ENCODE measurements around the gene TUBB4B. TPM values are rescaled to one million over a fixed set of nuclear protein-coding genes. Genes with fewer than 3 reads are reported as not detected.

TUBB4B gene
- total RNA-seq, 4 donors from 2014 or later, result 223 to 390 (median 348) TPM

DNA sequence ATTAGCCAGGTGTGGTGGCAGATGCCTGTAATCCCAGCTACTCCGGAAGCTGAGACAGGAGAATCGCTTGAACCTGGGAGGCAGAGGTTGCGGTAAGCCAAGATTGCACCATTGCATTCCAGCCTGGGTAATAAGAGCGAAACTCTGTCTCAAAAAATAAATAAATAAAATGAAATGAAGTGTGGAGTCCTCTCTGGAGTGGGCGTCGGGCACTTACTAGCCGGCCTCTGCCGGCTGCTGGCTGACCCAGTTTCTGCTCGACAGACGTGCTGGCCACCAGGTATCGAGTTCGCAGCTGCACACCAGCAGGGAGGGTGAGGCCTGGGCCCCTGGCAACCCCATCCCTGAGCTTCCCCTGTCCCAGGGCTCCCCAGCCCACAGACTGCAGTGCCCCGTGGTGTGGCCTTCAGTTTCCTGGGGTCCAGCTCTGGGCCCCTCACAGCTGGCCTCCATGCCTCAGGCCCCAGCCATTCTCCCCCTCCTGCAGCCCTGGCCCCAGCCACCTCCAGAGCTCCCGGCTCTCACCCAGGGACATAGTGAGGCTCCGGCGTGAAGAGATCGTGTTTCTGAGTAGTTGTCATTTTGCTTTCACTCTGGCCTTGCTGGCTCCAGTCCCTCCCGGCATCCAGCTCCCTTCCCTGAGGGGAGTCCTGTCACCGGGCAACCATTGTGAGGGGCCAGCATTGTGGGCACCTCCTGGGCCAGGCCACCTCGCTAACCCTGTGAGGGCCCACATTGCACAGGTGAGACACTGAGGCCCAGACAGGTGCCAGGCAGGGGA lies 6.2 kb downstream of the TUBB4B start:
- Histone ChIP-seq H3K4me3 (no peak overlapping the region), H3K4me1 (peaks cover 7 to 15% (median 12%) of the 10 kb centered on the region in 4 donors), H3K27ac (no peak overlapping the region), H3K36me3 (peaks cover 0 to 5% (median 0%) of the 10 kb centered on the region in 4 donors), H3K27me3 (no peaks in the 10 kb centered on the region), H3K9me3 (no peaks in the 10 kb centered on the region)
- DNase-seq, result no peak
- TF ChIP-seq POLR2A (IDR thresholded peaks at IDR 0.05) (no peak), POLR2AphosphoS5 (IDR thresholded peaks at IDR 0.05) (no peak), EP300 (IDR thresholded peaks at IDR 0.05; ENCODE audit: low read depth) (no peak)
- TF ChIP-seq, protein P1, sequence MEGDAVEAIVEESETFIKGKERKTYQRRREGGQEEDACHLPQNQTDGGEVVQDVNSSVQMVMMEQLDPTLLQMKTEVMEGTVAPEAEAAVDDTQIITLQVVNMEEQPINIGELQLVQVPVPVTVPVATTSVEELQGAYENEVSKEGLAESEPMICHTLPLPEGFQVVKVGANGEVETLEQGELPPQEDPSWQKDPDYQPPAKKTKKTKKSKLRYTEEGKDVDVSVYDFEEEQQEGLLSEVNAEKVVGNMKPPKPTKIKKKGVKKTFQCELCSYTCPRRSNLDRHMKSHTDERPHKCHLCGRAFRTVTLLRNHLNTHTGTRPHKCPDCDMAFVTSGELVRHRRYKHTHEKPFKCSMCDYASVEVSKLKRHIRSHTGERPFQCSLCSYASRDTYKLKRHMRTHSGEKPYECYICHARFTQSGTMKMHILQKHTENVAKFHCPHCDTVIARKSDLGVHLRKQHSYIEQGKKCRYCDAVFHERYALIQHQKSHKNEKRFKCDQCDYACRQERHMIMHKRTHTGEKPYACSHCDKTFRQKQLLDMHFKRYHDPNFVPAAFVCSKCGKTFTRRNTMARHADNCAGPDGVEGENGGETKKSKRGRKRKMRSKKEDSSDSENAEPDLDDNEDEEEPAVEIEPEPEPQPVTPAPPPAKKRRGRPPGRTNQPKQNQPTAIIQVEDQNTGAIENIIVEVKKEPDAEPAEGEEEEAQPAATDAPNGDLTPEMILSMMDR (IDR thresholded peaks at IDR 0.05), result no peak
- intact Hi-C loops (cut with DNase I; ENCODE audit: low total_unique reads) (no loop called here), in situ Hi-C loops (cut with MboI; ENCODE audit: low pct_ligation_motif_present in 1 of 4, low pct_unique_long_range_greater_than_20kb in 1 of 4, low sequenced_read_pairs in 3 of 4) (no loop called here)
- whole genome bisulfite sequencing, 2 donors (ENCODE audit: low coverage in 1 of 2), result 76 to 80% methylated on average over 2 to 20 of the region's 20 CpGs

- Histone ChIP-seq H3K27me3 (no peaks in the 10 kb centered on the region), H3K4me1 (peaks cover 2 to 14% (median 7%) of the 10 kb centered on the region in 4 donors), H3K9me3 (no peaks in the 10 kb centered on the region), H3K36me3 (peaks cover 0 to 2% (median 0%) of the 10 kb centered on the region in 4 donors), H3K27ac (no peak overlapping the region), H3K4me3 (no peak overlapping the region)
- TF ChIP-seq, protein P1 (IDR thresholded peaks at IDR 0.05), result no peak
- TF ChIP-seq EP300 (IDR thresholded peaks at IDR 0.05; ENCODE audit: low read depth) (no peak), POLR2AphosphoS5 (IDR thresholded peaks at IDR 0.05) (no peak), POLR2A (IDR thresholded peaks at IDR 0.05) (no peak)
- DNase-seq, result no peak
- in situ Hi-C loops (cut with MboI; ENCODE audit: low pct_ligation_motif_present in 1 of 4, low pct_unique_long_range_greater_than_20kb in 1 of 4, low sequenced_read_pairs in 3 of 4) (no loop called here), intact Hi-C loops (cut with DNase I; ENCODE audit: low total_unique reads) (no loop called here)
- 96% methylated on average over 6 of the region's 6 CpGs; no CpG with 5 or more reads in 1 of the 2 donors for WGBS, 2 donors (ENCODE audit: low coverage in 1 of 2)
These were observed 6.8 kb downstream of the TUBB4B start for GRCh38 chr9:137247916-137248175.

DNA sequence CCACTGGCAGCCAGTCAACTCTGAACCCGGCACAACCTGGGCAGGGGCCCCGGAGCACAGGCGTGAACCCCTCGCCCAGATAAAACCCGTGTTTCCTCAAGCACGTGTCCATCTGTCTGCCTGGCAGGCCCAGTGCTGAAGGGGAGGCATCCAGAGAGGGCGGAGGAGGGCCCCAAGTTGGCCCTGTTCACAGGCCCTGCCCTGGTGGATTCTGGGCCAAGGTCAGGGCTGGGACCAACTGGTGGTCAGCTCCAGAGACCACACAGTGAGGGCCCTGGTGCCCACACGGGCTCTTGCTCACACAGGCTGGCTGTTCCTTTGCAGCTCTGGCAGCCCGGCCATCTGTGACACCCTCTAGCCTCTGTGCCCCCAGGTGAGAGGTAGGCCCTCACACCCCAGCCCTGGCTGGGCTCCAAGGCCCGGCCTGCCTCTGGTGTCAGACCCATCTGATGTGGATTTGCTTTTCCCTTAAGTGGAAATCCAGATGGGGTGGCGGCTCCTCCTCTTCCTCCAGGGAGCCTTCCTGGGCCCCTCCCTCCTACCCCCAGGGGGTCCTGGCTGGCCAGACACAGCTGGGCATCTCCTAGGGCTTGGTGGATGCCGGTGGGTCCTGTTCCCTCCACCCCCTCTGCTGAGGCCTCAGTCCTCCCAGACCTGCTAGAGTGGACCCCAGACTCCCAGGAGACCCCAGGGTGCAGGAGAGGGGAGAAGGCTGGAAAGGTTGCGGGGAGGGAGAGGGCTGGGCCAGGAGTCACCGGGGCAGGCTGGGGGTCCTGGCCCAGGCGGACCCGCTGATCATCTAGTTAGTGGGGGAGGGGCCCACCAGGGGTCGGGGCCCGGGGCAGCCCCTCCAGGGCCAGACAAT lies 9.5 kb downstream of the TUBB4B start:
- 71% methylated on average over 15 of the region's 18 CpGs; no CpG with 5 or more reads in 1 of the 2 donors for WGBS, 2 donors (ENCODE audit: low coverage in 1 of 2)
- in situ Hi-C loops (cut with MboI; ENCODE audit: low pct_ligation_motif_present in 1 of 4, low pct_unique_long_range_greater_than_20kb in 1 of 4, low sequenced_read_pairs in 3 of 4), result no loop called here
- intact Hi-C loops (cut with DNase I; ENCODE audit: low total_unique reads), result no loop called here

DNA sequence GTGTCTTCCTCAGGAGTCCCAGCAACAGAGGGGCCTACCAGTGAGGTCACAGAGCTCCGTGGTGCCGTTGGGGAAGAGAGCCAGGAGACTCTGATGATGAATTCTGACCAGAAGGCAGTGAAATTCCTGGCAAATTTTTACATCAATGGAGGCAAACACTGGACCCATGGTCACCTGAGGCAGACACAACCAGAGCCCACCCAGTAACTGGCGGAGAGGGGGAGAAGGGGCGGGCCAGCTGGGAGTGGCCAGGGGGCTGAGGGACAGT lies 10.0 kb downstream of the TUBB4B start, which contains the start of gene STPG3:
Gene STPG3, plus strand, starts transcription at position 93 of the 268 bp plus-strand sequence. Its CDS starts 1 bp downstream, at position 94.
- Histone ChIP-seq H3K36me3 (no peaks in the 10 kb centered on the region), H3K4me3 (no peak within 1 kb of the TSS), H3K27ac (no peak within 1 kb of the TSS), H3K4me1 (peaks cover 11 to 21% (median 14%) of the 10 kb centered on the region in 4 donors), H3K27me3 (no peaks in the 10 kb centered on the region), H3K9me3 (no peaks in the 10 kb centered on the region)
- no peak for TF ChIP-seq POLR2A (IDR thresholded peaks at IDR 0.05)
- no peak for TF ChIP-seq EP300 (IDR thresholded peaks at IDR 0.05; ENCODE audit: low read depth)
- TF ChIP-seq POLR2AphosphoS5 (IDR thresholded peaks at IDR 0.05), result no peak
- TF ChIP-seq, protein P1 (IDR thresholded peaks at IDR 0.05), result no peak
- DNase-seq, result no peak
- WGBS, 2 donors (ENCODE audit: low coverage in 1 of 2), result 69% methylated on average over 4 of the region's 4 CpGs; no CpG with 5 or more reads in 1 of the 2 donors
- in situ Hi-C loops (cut with MboI; ENCODE audit: low pct_ligation_motif_present in 1 of 4, low pct_unique_long_range_greater_than_20kb in 1 of 4, low sequenced_read_pairs in 3 of 4) (no loop called here), intact Hi-C loops (cut with DNase I; ENCODE audit: low total_unique reads) (no loop called here)

More for the DNA sequence above, 9.5 kb downstream of the TUBB4B start:
- peaks cover 8 to 16% (median 10%) of the 10 kb centered on the region in 4 donors for H3K4me1 ChIP-seq
- no peak overlapping the region for H3K4me3 ChIP-seq
- no peaks in the 10 kb centered on the region for H3K36me3 ChIP-seq
- no peaks in the 10 kb centered on the region for H3K9me3 ChIP-seq
- H3K27me3 ChIP-seq, result no peaks in the 10 kb centered on the region
- H3K27ac ChIP-seq, result no peak overlapping the region
- TF ChIP-seq POLR2AphosphoS5 (IDR thresholded peaks at IDR 0.05) (no peak), EP300 (IDR thresholded peaks at IDR 0.05; ENCODE audit: low read depth) (no peak), POLR2A (IDR thresholded peaks at IDR 0.05) (no peak)
- TF ChIP-seq, protein P1 (IDR thresholded peaks at IDR 0.05), result no peak
- no peak for DNase-seq
